ENCODE measurements around the gene TBX3. TPM values are rescaled to one million over a fixed set of nuclear protein-coding genes. Genes with fewer than 3 reads are reported as not detected.
A peak's percentile ranks its signal among the peaks of the same experiment; 100 is the strongest.

The TBX3 gene
- total and polyA plus RNA-seq, 4 donors, result 5.8 to 26.8 (median 17.6) TPM

GRCh38 chr12:114665411-114666260 is 18.3 kb downstream of the TBX3 start:
- TF ChIP-seq SP1 (IDR thresholded peaks at IDR 0.05), result no peak
- TF ChIP-seq JUND (IDR thresholded peaks at IDR 0.05), result no peak
- TF ChIP-seq REST (IDR thresholded peaks at IDR 0.05), result no peak
- TF ChIP-seq NR2F2 (IDR thresholded peaks at IDR 0.05), result no peak
- no peak for TF ChIP-seq FOXA2 (IDR thresholded peaks at IDR 0.05)
- TF ChIP-seq YY1 (IDR thresholded peaks at IDR 0.05), result no peak
- no peak for TF ChIP-seq HNF4A (conservative IDR thresholded peaks at IDR 0.05)
- TF ChIP-seq, protein P1, sequence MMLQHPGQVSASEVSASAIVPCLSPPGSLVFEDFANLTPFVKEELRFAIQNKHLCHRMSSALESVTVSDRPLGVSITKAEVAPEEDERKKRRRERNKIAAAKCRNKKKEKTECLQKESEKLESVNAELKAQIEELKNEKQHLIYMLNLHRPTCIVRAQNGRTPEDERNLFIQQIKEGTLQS (IDR thresholded peaks at IDR 0.05), result no peak
- TF ChIP-seq FOXA1 (IDR thresholded peaks at IDR 0.05), result no peak
- no peak for TF ChIP-seq HNF4G (IDR thresholded peaks at IDR 0.05)
- no peak for TF ChIP-seq GABPA (IDR thresholded peaks at IDR 0.05 in 1 of 2, conservative IDR thresholded peaks at IDR 0.05 in 1 of 2)
- TF ChIP-seq, protein P2, sequence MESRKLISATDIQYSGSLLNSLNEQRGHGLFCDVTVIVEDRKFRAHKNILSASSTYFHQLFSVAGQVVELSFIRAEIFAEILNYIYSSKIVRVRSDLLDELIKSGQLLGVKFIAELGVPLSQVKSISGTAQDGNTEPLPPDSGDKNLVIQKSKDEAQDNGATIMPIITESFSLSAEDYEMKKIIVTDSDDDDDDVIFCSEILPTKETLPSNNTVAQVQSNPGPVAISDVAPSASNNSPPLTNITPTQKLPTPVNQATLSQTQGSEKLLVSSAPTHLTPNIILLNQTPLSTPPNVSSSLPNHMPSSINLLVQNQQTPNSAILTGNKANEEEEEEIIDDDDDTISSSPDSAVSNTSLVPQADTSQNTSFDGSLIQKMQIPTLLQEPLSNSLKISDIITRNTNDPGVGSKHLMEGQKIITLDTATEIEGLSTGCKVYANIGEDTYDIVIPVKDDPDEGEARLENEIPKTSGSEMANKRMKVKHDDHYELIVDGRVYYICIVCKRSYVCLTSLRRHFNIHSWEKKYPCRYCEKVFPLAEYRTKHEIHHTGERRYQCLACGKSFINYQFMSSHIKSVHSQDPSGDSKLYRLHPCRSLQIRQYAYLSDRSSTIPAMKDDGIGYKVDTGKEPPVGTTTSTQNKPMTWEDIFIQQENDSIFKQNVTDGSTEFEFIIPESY (IDR thresholded peaks at IDR 0.05), result no peak
- DNase-seq (ENCODE audit: low spot score), result no peak
- H3K27me3 ChIP-seq (ENCODE audit: control insufficient read depth in 4 of 4, insufficient read depth in 4 of 4, low read length in 3 of 4), result peaks cover 0 to 4% (median 0%) of the 10 kb centered on the region in 4 donors
- H3K9me3 ChIP-seq (ENCODE audit: control insufficient read depth in 4 of 4, low read length in 3 of 4), result no peaks in the 10 kb centered on the region
- no peaks in the 10 kb centered on the region for H3K36me3 ChIP-seq (ENCODE audit: control insufficient read depth in 4 of 4, insufficient read depth in 3 of 4, low read depth in 1 of 4, low read length in 3 of 4)
- no peak overlapping the region for H3K27ac ChIP-seq (ENCODE audit: low read depth in 1 of 2, low read length in 2 of 2)
- H3K4me1 ChIP-seq (ENCODE audit: control insufficient read depth in 4 of 4, insufficient read depth in 4 of 4, low read length in 3 of 4), result peaks cover 2 to 18% (median 9%) of the 10 kb centered on the region in 4 donors
- H3K4me3 ChIP-seq (ENCODE audit: low read depth in 1 of 3, low read length in 3 of 3), result no peak overlapping the region
- 46% methylated on average over 54 of the region's 54 CpGs for WGBS
- no peak overlapping the region for H3K9ac ChIP-seq (ENCODE audit: low read depth in 1 of 2, low read length in 2 of 2)

DNA sequence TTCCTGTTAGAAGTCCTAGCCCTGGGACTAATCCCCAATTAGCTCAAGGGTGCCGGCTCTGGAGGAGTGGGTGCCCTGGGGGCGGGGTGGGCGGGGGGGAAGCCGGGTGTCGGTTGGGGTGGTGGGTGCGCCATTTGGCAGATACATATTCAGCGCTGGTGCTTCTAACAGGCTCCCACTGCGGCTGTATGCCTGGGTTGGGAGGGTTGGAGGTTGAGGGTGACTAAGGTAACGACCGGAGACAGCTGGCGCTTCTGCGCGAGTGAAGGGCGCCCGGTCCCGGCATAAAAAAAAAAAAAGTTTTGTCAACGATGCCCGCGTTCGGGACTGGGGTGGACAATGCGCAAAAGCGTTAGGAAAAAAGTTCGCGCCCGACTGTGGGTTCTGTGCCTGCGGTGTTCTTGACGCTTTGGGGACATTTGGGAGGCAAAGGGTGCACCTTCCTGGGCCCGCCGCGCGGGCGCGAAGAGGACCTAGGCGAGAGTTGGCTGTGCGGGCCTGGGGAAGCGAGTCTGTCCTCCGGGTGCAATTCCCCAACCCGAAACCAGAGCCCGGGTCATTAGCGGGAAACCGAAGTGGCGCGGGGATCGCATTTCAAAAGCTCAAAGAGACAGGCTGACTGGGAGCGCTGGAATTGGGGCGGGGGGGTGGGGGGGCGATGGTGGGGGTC is 19.2 kb downstream of the TBX3 start:
- no peak overlapping the region for H3K9ac ChIP-seq (ENCODE audit: low read depth in 1 of 2, low read length in 2 of 2)
- no peaks in the 10 kb centered on the region for H3K9me3 ChIP-seq (ENCODE audit: control insufficient read depth in 4 of 4, low read length in 3 of 4)
- TF ChIP-seq CTCF (IDR thresholded peaks at IDR 0.05; ENCODE audit: low read depth, low read length, missing input control), result peak; percentile 5
- no peak for TF ChIP-seq YY1 (IDR thresholded peaks at IDR 0.05)
- TF ChIP-seq REST (IDR thresholded peaks at IDR 0.05), result no peak
- TF ChIP-seq FOXA2 (IDR thresholded peaks at IDR 0.05), result no peak
- TF ChIP-seq, protein P1 (IDR thresholded peaks at IDR 0.05), result no peak
- TF ChIP-seq HNF4G (IDR thresholded peaks at IDR 0.05), result no peak
- TF ChIP-seq GABPA (IDR thresholded peaks at IDR 0.05 in 1 of 2, conservative IDR thresholded peaks at IDR 0.05 in 1 of 2), result no peak
- no peak for TF ChIP-seq RAD21 (IDR thresholded peaks at IDR 0.05)
- DNase-seq (ENCODE audit: low spot score), result no peak
- H3K36me3 ChIP-seq (ENCODE audit: control insufficient read depth in 4 of 4, insufficient read depth in 3 of 4, low read depth in 1 of 4, low read length in 3 of 4), result no peaks in the 10 kb centered on the region
- H3K4me3 ChIP-seq (ENCODE audit: low read depth in 1 of 3, low read length in 3 of 3), result no peak overlapping the region
- no peak overlapping the region for H3K27ac ChIP-seq (ENCODE audit: low read depth in 1 of 2, low read length in 2 of 2)
- peaks cover 0 to 4% (median 0%) of the 10 kb centered on the region in 4 donors for H3K27me3 ChIP-seq (ENCODE audit: control insufficient read depth in 4 of 4, insufficient read depth in 4 of 4, low read length in 3 of 4)
- 16% methylated on average over 47 of the region's 47 CpGs for WGBS
- peaks cover 2 to 15% (median 7%) of the 10 kb centered on the region in 4 donors for H3K4me1 ChIP-seq (ENCODE audit: control insufficient read depth in 4 of 4, insufficient read depth in 4 of 4, low read length in 3 of 4)

All from liver (tissue), 9 donors.